ENCODE measurements around the gene SPTLC3. TPM values are rescaled to one million over a fixed set of nuclear protein-coding genes. Genes with fewer than 3 reads are reported as not detected.

The SPTLC3 gene
- total and polyA plus RNA-seq, 4 donors = 1.4 to 12.1 (median 2.9) TPM

DNA sequence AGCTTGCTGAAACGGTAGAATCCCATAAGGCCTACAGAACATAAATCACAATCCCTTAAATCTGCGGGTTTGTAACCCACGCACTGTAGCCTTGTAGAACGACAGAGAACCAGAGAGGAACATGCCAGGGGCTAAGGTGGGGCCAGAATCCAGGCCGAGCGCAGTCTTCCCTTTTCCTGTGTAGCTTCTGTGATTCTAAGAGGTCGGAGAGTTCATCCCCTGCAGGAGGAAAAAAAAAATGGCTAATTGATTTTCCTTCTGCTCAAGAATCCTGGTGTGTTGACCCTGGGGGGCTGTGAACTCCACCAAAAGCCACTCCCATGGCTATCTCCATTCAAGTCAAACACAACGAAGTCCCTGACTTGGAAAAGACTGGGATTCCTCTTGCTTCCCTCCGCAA is 96.3 kb downstream of the SPTLC3 start:
- H3K4me3 ChIP-seq (ENCODE audit: low read length in 2 of 2) = no peak overlapping the region

DNA sequence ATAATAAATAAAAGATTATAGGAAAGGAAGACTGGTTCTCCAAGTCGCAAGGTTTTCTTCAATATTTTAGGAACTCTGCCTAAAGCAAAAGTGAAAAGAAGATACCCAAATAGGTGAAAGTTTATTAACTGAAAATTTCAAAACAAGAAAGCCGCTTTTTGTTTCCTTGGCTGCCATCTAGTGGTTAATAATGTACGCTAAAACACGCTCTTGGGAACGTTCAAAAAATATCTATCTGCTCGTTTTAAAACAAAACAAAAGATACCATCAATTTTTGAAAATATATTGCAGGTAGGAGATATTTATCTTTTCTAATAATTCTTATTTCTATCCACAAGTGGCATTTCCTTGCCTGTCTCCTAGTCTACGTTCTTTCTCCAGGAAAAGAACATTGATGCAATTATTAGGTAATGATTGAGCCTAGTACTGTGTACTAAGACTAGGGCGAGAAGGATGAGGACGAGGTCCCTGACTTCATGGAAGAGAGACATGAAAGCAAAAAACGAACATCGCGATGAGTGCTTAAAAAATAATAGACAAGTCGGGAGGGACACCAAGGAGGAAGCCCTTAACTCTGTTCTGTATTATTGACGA is 97.2 kb downstream of the SPTLC3 start:
- Histone ChIP-seq H3K27me3 (ENCODE audit: control insufficient read depth in 1 of 2, insufficient read depth in 2 of 2, low read length in 1 of 2) (no peaks in the 10 kb centered on the region), H3K27ac (ENCODE audit: low read depth in 1 of 2, low read length in 2 of 2) (no peak overlapping the region), H3K4me3 (ENCODE audit: low read length in 2 of 2) (no peak overlapping the region), H3K36me3 (ENCODE audit: control insufficient read depth in 1 of 2, insufficient read depth in 2 of 2, low read length in 1 of 2) (peaks cover 2% of the 10 kb centered on the region in 2 donors), H3K4me1 (ENCODE audit: control insufficient read depth in 1 of 2, insufficient read depth in 2 of 2, low read length in 2 of 2) (no peaks in the 10 kb centered on the region), H3K9me3 (ENCODE audit: control insufficient read depth, low read length) (no peaks in the 10 kb centered on the region)
- intact Hi-C loops (cut with DNase I) = loop anchor here (2.0 to 5.0 kb wide), 3 partner anchors 135 to 179 kb away; no protein-coding TSS in a partner anchor
- DNase-seq = no peak
- no peak for ATAC-seq (ENCODE audit: low FRiP score)
- 29 to 31% methylated on average over 14 of the region's 14 CpGs for WGBS, 2 donors

More for the DNA sequence above, 96.3 kb downstream of the SPTLC3 start:
- Histone ChIP-seq H3K27me3 (ENCODE audit: control insufficient read depth in 1 of 2, insufficient read depth in 2 of 2, low read length in 1 of 2) (no peaks in the 10 kb centered on the region), H3K4me1 (ENCODE audit: control insufficient read depth in 1 of 2, insufficient read depth in 2 of 2, low read length in 2 of 2) (no peaks in the 10 kb centered on the region), H3K36me3 (ENCODE audit: control insufficient read depth in 1 of 2, insufficient read depth in 2 of 2, low read length in 1 of 2) (peaks cover 0 to 2% of the 10 kb centered on the region in 2 donors), H3K27ac (ENCODE audit: low read depth in 1 of 2, low read length in 2 of 2) (no peak overlapping the region), H3K9me3 (ENCODE audit: control insufficient read depth, low read length) (no peaks in the 10 kb centered on the region)
- intact Hi-C loops (cut with DNase I) = loop anchor here (5.0 kb wide), 2 partner anchors 138 to 178 kb away; no protein-coding TSS in a partner anchor
- WGBS, 2 donors = 82 to 87% methylated on average over 9 of the region's 9 CpGs
- DNase-seq (no peak), ATAC-seq (ENCODE audit: low FRiP score) (no peak)

DNA sequence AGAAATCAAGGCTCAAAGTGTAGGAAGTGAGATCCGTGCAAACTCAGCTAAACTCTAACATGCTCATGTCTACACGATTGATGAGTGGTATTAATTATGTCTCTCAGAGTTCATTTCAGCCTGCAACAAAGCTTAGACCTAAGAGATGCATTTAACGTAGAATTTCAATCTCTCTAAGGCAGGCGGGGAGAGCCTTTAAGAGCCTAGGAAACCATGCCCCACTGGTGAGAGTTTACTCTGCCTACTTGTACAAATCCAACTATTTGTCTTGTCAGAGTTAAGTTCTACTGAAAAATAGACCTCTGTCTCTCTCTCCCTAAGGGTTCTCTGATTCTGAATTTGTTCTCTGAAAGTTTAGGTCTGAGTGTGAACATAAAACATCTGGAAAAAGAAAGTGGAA is 100.9 kb downstream of the SPTLC3 start:
- DNase-seq (no peak), ATAC-seq (ENCODE audit: low FRiP score) (no peak)
- Histone ChIP-seq H3K4me3 (ENCODE audit: low read length in 2 of 2) (no peak overlapping the region), H3K27me3 (ENCODE audit: control insufficient read depth in 1 of 2, insufficient read depth in 2 of 2, low read length in 1 of 2) (no peaks in the 10 kb centered on the region), H3K4me1 (ENCODE audit: control insufficient read depth in 1 of 2, insufficient read depth in 2 of 2, low read length in 2 of 2) (no peaks in the 10 kb centered on the region), H3K36me3 (ENCODE audit: control insufficient read depth in 1 of 2, insufficient read depth in 2 of 2, low read length in 1 of 2) (peaks cover 0 to 2% of the 10 kb centered on the region in 2 donors), H3K9me3 (ENCODE audit: control insufficient read depth, low read length) (no peaks in the 10 kb centered on the region), H3K27ac (ENCODE audit: low read depth in 1 of 2, low read length in 2 of 2) (no peak overlapping the region)
- intact Hi-C loops (cut with DNase I) = loop anchor here (5.0 kb wide), 2 partner anchors 142 to 182 kb away; no protein-coding TSS in a partner anchor
- 73 to 75% methylated on average over 4 of the region's 4 CpGs for WGBS, 2 donors

DNA sequence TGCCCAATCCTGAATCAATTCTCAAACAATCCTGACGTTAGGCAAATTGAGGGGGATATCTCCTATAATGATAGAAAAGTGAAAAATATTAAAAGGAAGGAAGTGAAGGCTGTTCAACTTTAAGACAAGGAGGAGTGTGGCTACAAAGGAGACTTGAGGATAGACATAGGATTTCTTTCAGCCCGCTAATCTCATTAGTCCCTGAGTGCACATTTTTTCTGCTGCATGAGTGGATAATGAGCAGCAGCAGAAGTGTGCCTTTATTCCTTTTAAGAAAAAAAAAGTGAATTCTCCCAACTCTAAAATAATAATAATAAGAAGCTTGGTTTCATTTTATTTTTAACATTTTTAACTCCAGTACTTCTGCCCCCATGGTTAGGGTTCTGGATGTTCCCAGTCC is 102.0 kb downstream of the SPTLC3 start:
- 86 to 93% methylated on average over 2 of the region's 2 CpGs for WGBS, 2 donors
- Histone ChIP-seq H3K9me3 (ENCODE audit: control insufficient read depth, low read length) (no peaks in the 10 kb centered on the region), H3K27me3 (ENCODE audit: control insufficient read depth in 1 of 2, insufficient read depth in 2 of 2, low read length in 1 of 2) (no peaks in the 10 kb centered on the region), H3K27ac (ENCODE audit: low read depth in 1 of 2, low read length in 2 of 2) (no peak overlapping the region), H3K4me3 (ENCODE audit: low read length in 2 of 2) (no peak overlapping the region), H3K36me3 (ENCODE audit: control insufficient read depth in 1 of 2, insufficient read depth in 2 of 2, low read length in 1 of 2) (peaks cover 0 to 2% of the 10 kb centered on the region in 2 donors), H3K4me1 (ENCODE audit: control insufficient read depth in 1 of 2, insufficient read depth in 2 of 2, low read length in 2 of 2) (no peaks in the 10 kb centered on the region)
- intact Hi-C loops (cut with DNase I) = no loop called here
- ATAC-seq (ENCODE audit: low FRiP score) (no peak), DNase-seq (no peak)

DNA sequence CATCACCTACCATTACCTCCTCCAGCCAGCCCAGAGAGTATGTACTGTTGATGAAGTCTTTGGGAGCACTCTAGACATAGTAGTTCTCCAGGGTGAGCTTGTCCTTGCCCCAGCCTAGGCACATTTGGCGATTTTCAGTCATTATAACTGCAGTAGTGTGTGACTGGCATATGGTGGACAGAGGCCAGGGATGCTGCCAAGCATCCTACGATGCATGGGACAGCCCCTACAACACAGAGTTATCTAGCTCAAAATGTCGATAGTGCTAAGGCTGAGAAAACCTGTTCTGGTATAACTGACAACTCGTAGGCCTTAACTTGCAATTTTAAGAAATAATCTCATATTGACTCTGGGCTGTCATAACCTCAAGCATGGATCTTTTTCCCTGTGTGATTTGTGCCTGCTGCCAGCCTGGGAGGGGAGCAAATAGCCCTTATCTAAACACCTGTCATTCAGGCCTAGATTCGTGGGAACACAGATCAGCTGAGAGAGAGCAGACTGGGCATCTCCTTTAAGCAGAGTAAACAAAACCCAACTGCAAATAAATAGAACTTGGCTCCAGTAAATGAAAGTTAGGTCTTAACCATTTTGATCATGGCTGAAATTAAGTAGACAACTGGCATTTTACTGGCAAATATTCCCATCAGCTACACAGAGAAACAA is 102.6 kb downstream of the SPTLC3 start:
- peaks cover 0 to 2% of the 10 kb centered on the region in 2 donors for H3K36me3 ChIP-seq (ENCODE audit: control insufficient read depth in 1 of 2, insufficient read depth in 2 of 2, low read length in 1 of 2)
- H3K27me3 ChIP-seq (ENCODE audit: control insufficient read depth in 1 of 2, insufficient read depth in 2 of 2, low read length in 1 of 2) = no peaks in the 10 kb centered on the region
- ATAC-seq (ENCODE audit: low FRiP score) (no peak), DNase-seq (no peak)
- H3K4me1 ChIP-seq (ENCODE audit: control insufficient read depth in 1 of 2, insufficient read depth in 2 of 2, low read length in 2 of 2) = no peaks in the 10 kb centered on the region
- no peak overlapping the region for H3K4me3 ChIP-seq (ENCODE audit: low read length in 2 of 2)
- H3K9me3 ChIP-seq (ENCODE audit: control insufficient read depth, low read length) = no peaks in the 10 kb centered on the region
- no peak overlapping the region for H3K27ac ChIP-seq (ENCODE audit: low read depth in 1 of 2, low read length in 2 of 2)
- 80 to 81% methylated on average over 5 of the region's 5 CpGs for WGBS, 2 donors
- intact Hi-C loops (cut with DNase I) = no loop called here

DNA sequence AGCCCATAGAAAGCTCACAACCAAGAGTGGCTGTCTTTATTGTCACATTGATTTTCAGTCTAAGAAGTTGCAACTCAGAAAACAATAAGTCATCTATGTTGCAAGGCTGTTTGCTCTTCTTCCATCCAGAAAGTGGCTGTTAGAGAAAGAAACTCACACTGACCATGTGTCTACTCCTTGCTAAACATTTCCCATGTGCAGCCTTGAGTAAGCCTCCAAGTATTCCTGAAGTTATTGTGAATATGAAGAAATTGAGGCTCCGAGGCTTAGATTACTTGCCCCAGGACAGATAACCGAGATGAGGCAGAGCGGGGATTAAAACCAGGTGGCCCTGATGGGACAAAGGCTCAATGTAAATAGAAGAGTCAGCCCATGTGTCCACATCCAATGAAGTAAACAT is 105.0 kb downstream of the SPTLC3 start:
- H3K27me3 ChIP-seq (ENCODE audit: control insufficient read depth in 1 of 2, insufficient read depth in 2 of 2, low read length in 1 of 2) = no peaks in the 10 kb centered on the region
- 98% methylated on average over 3 of the region's 3 CpGs for WGBS, 2 donors
- no peaks in the 10 kb centered on the region for H3K4me1 ChIP-seq (ENCODE audit: control insufficient read depth in 1 of 2, insufficient read depth in 2 of 2, low read length in 2 of 2)
- peaks cover 2% of the 10 kb centered on the region in 2 donors for H3K36me3 ChIP-seq (ENCODE audit: control insufficient read depth in 1 of 2, insufficient read depth in 2 of 2, low read length in 1 of 2)
- intact Hi-C loops (cut with DNase I) = no loop called here
- no peak overlapping the region for H3K27ac ChIP-seq (ENCODE audit: low read depth in 1 of 2, low read length in 2 of 2)
- no peak for ATAC-seq (ENCODE audit: low FRiP score)
- H3K9me3 ChIP-seq (ENCODE audit: control insufficient read depth, low read length) = no peaks in the 10 kb centered on the region
- H3K4me3 ChIP-seq (ENCODE audit: low read length in 2 of 2) = no peak overlapping the region
- no peak for DNase-seq

DNA sequence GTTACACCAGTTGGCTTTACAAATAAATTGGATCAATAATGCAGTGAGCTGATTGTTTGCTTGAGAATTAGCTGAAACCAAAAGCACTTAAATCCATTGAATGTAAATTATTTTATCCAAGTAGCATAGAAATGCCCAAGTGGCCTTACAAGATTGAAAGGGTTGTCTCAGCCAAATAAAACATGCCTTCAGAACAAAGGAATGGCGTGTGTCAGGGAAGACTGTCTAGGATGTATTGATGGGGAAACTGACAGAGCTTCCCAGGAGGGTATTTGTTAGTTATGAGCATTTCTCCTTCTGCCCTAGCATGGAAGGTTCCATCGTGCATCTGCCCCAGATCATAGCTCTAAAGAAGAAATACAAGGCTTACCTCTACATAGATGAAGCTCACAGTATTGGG is 108.4 kb downstream of the SPTLC3 start:
- DNase-seq (no peak), ATAC-seq (ENCODE audit: low FRiP score) (no peak)
- H3K27me3 ChIP-seq (ENCODE audit: control insufficient read depth in 1 of 2, insufficient read depth in 2 of 2, low read length in 1 of 2) = no peaks in the 10 kb centered on the region
- no peaks in the 10 kb centered on the region for H3K4me1 ChIP-seq (ENCODE audit: control insufficient read depth in 1 of 2, insufficient read depth in 2 of 2, low read length in 2 of 2)
- peaks cover 0 to 2% of the 10 kb centered on the region in 2 donors for H3K36me3 ChIP-seq (ENCODE audit: control insufficient read depth in 1 of 2, insufficient read depth in 2 of 2, low read length in 1 of 2)
- no peak overlapping the region for H3K27ac ChIP-seq (ENCODE audit: low read depth in 1 of 2, low read length in 2 of 2)
- no peak overlapping the region for H3K4me3 ChIP-seq (ENCODE audit: low read length in 2 of 2)
- intact Hi-C loops (cut with DNase I) = loop anchor here (5.0 kb wide), 2 partner anchors 655 to 670 kb away; partner anchors contain the start of gene NDUFAF5 (in 1 of the 2)
- WGBS, 2 donors = 52 to 62% methylated on average over 2 of the region's 2 CpGs
- H3K9me3 ChIP-seq (ENCODE audit: control insufficient read depth, low read length) = no peaks in the 10 kb centered on the region

DNA sequence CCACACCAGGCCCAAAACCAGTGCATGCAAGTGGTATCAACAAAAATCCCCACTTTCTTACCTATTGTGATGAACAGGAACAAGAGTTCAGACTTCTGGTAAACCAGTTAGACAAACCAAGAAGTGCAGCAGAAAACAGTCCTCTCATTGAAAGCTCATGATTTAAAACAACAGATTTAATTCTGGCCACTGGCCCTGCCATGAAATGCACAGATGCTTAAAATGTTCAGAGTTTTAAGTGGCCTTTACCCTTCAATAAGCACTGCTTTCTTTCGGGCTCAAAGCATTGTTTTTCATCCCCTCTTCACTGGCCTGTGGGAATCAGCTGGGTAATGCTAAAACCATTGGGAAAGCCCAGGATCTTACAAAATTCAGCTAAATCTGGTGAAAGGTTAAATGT is 109.9 kb downstream of the SPTLC3 start:
- intact Hi-C loops (cut with DNase I) = loop anchor here (5.0 kb wide), 2 partner anchors 654 to 669 kb away; partner anchors contain the start of gene NDUFAF5 (in 1 of the 2)

DNA sequence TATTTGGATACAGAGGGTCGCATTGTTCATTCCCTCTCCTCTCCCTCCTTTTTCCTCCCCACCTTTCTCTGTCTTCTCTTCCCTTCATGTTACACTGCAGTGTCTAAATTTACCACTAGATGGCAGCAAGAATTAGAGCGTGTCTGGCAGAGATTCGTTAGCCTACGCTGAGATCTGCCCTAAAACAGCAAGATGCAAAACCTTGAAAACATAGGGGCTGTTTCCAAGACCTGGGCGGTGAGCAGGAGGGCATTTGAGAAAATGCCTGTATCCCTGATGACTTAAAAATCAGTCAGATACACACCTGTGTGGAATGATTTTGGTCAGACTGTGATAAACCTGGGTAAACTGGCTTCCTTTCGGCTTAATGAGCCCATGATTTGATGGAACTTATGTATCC is 110.8 kb downstream of the SPTLC3 start:
- Histone ChIP-seq H3K27me3 (ENCODE audit: control insufficient read depth in 1 of 2, insufficient read depth in 2 of 2, low read length in 1 of 2) (no peaks in the 10 kb centered on the region), H3K36me3 (ENCODE audit: control insufficient read depth in 1 of 2, insufficient read depth in 2 of 2, low read length in 1 of 2) (peaks cover 0 to 2% of the 10 kb centered on the region in 2 donors), H3K4me1 (ENCODE audit: control insufficient read depth in 1 of 2, insufficient read depth in 2 of 2, low read length in 2 of 2) (no peaks in the 10 kb centered on the region), H3K9me3 (ENCODE audit: control insufficient read depth, low read length) (no peaks in the 10 kb centered on the region), H3K27ac (ENCODE audit: low read depth in 1 of 2, low read length in 2 of 2) (no peak overlapping the region), H3K4me3 (ENCODE audit: low read length in 2 of 2) (no peak overlapping the region)
- DNase-seq (no peak), ATAC-seq (ENCODE audit: low FRiP score) (peak; percentile 83)
- 16 to 18% methylated on average over 6 of the region's 6 CpGs for WGBS, 2 donors
- intact Hi-C loops (cut with DNase I) = loop anchor here (5.0 kb wide), 2 partner anchors 653 to 668 kb away; partner anchors contain the start of gene NDUFAF5 (in 1 of the 2)

More for the DNA sequence above, 109.9 kb downstream of the SPTLC3 start:
- no peak for ATAC-seq (ENCODE audit: low FRiP score)
- 84 to 93% methylated on average over 1 of the region's 1 CpG for WGBS, 2 donors
- peaks cover 0 to 2% of the 10 kb centered on the region in 2 donors for H3K36me3 ChIP-seq (ENCODE audit: control insufficient read depth in 1 of 2, insufficient read depth in 2 of 2, low read length in 1 of 2)
- H3K4me1 ChIP-seq (ENCODE audit: control insufficient read depth in 1 of 2, insufficient read depth in 2 of 2, low read length in 2 of 2) = no peaks in the 10 kb centered on the region
- H3K9me3 ChIP-seq (ENCODE audit: control insufficient read depth, low read length) = no peaks in the 10 kb centered on the region
- H3K27ac ChIP-seq (ENCODE audit: low read depth in 1 of 2, low read length in 2 of 2) = no peak overlapping the region
- DNase-seq = no peak
- no peak overlapping the region for H3K4me3 ChIP-seq (ENCODE audit: low read length in 2 of 2)
- H3K27me3 ChIP-seq (ENCODE audit: control insufficient read depth in 1 of 2, insufficient read depth in 2 of 2, low read length in 1 of 2) = no peaks in the 10 kb centered on the region

Data from aorta (tissue), 5 donors.